ENCODE data around the gene LDB1.
A peak's percentile ranks its signal among the peaks of the same experiment; 100 is the strongest.

Gene LDB1

DNA sequence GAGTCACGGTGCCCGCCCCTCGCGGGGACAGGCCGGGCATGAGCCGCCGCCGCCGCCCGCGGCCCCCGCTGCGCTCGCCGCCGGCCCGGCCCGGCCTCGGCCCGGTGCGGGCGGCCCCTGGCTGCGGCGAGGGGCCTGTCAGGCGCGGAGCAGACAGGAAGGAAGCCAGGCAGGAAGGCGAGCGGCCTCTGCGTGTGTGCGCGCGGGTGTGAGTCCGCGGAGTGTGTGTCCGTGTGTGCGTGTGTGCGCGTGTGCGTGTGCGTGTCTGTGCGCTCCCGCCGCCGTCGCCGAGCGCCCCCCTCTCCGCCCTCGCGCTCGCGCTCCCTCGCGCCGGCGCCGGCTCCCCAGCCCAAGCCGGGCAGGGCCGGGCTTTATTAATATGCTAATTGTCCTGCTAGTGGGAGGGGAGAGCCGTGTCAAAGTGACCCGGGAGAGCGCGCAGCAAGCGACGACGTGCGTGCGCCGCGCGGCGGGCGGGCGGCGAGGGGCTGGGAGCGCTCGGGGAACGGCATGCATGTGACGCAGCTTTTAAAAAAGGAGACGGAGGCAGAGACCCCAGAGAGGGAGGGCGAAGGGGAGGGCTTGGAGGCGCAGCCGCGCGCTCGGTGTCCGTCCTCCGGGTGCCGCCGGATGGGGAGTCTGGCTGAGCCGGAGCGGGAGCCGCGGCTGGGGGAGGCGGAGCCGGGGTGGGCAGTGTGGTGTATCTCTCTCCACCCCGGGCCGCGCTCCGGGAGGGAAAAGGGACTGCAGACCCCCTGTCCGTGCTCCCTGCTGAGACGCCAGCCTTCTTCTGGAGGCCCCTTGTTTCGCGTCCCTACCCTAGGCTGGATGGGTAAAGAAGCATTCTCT is at the start of gene LDB1:
Gene LDB1, minus strand, starts transcription at position 227 of the 849 bp plus-strand sequence. CDS start 258 bp downstream, outside the sequence.
- peak in 1 of 2 experiments; percentile 67 for DNase-seq

- no peak for DNase-seq
Observed at GRCh38 chr10:102167861-102168260, 47.7 kb upstream of the LDB1 start.

DNA sequence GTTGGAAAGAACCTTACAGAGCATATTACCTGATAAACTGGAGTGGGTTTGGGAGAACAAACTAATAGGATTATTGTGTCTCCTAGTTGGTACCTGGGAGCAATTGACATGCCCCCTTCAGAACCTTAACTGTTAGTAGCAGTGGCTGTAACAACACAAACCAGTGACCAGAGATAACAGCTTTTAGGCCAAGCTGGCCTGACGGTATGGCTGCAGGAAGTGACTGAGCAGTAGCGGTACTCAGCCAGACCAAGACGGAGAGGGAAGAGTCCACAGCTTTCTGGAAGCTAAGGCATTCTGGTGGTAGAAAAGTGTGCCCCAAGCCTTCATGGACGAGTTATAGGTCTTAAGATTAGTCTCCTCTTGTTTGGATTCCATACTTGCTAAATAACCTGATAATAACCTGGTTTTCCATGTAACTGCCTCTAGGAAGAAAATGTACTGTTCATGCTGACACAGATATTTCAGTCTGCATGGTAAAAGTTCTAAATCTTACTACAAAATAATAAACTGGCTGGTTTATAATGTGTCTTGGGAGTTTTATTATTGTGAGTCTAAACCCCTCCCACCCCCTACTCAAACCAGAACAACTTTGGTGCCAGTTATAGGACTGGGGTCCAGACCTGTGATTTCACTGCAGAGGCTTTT is 43.3 kb upstream of the LDB1 start:
- no peak for DNase-seq

DNA sequence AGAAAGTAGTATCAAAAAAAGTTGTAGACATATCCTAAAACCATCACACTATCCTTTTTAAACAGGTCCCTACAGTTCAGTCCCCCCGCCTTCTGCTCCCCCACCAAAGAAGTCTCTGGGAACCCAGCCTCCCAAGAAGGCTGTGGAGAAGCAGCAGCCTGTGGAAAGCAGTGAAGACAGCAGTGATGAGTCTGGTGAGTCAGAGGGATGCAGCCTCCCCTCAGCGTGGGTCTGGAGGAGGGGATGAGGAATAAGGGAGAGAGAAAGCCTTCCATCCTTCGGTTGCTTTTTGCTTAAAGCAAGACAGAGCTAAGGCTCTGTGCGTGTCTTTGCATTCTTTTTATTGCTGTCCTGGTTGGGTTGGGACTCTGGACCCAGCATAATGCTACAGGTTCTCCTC is 39.7 kb upstream of the LDB1 start:
- DNase-seq: no peak

GRCh38 chr10:102159051-102159597 is 39.0 kb upstream of the LDB1 start:
- DNase-seq: no peak

DNA sequence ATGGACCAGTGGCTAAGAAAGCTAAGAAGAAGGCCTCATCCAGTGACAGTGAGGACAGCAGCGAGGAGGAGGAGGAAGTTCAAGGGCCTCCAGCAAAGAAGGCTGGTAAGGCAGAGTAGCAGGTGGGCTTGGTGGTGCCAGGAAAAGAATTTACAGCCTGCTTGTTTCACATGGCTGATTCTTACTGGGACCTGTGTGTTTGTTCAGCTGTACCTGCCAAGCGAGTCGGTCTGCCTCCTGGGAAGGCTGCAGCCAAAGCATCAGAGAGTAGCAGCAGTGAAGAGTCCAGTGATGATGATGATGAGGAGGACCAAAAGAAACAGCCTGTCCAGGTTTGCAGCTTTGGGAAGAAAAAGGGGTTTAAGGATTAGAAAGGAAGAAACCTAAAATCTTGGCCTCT is 37.1 kb upstream of the LDB1 start:
- DNase-seq: no peak

DNA sequence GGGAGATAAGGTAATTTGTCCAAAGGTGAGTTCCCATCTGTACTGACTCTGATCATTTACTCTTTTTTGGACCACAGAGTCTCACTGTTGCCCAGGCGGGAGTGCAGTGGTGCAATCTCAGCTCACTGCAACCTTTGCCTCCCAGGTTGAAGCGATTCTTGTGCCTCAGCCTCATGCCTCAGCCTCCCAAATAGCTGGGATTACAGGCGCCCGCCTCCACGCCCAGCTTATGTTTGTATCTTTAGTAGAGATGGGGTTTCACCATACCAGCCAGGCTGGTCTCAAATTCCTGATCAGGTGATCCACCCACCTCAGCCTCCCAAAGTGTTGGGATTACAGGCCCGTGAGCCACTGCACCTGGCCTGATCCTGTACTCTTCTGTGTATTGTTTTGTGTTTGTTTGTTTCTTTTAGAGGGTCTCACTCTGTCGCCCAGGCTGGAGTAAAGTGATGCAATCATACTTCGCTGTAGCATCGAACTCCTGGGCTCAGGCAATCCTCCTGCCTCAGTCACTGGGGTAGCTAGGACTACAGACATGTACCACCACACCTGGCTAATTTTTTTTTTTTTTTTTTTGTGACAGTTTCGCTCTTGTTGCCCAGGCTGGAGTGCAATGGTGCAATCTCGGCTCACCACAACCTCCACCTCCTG is 34.4 kb upstream of the LDB1 start:
- no peak for DNase-seq

- no peak for DNase-seq
Observed at GRCh38 chr10:102153093-102153620, 33.0 kb upstream of the LDB1 start.

DNA sequence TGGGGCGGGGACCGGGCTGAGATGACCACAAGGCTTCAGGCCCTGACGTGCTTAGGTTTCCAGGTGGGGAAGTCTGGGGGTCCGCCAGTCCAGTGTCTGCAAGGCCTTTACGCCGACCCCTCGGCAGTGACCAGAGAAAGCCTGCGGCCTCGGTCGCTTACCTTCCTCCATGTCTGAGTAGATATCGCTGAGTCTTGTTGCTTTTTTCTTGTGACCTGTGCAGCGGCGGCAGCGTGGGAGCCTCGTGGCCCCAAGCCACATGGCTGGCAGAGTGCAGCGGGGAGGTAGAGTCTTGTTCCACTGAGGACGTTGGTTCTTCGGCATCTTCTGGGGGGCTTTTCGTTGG is 32.4 kb upstream of the LDB1 start:
- no peak for DNase-seq

GRCh38 chr10:102151774-102152544 is 31.8 kb upstream of the LDB1 start, which contains the start of gene NOLC1:
Gene NOLC1 (plus strand): TSS chr10:102152389. CDS start chr10:102152411, 22 bp downstream.
- peak; percentile 77 to 91 for DNase-seq

- DNase-seq: no peak
Observed at GRCh38 chr10:102150970-102151773, 31.0 kb upstream of the LDB1 start.

DNA sequence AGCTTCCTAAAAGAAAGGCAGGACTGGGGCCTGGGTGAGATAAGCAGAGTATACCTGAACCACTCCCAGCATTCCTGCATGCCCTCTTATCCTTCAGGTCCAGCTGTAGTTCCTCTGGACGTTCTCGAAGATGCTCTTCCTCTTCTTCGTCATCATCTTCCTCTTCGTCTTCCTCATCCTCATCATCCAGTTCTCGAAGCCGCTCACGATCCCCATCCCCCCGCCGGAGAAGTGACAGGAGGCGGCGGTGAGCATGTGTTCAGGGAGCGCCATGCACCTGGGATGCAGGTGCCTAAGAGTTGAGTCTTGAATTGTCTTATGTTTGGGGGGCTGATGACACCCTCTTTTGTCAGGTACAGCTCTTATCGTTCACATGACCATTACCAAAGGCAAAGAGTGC is 28.1 kb upstream of the LDB1 start:
- no peak for DNase-seq

DNA sequence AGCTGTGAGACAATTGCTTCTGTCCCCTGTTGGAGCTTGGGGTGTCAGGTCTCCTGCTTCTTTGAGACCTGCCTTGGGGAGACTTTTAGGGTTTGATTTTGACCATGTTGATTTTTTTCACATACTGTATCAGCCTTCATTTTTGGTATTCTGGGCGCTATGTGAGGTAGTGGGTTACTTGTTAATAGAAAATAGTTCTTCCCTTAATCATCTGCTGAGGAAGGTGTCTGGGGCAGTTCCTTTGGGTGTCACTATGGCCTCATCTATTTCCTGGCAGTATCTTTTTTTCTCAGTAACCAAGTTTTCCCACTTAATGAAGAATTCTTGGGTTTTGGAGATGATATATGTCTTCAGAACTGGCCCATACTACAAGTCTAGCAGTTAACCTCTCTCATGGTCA is 27.4 kb upstream of the LDB1 start:
- DNase-seq: no peak

- DNase-seq: no peak
Observed at GRCh38 chr10:102146971-102147428, 26.8 kb upstream of the LDB1 start.

- DNase-seq: no peak
Observed at GRCh38 chr10:102141583-102142107, 21.5 kb upstream of the LDB1 start.

DNA sequence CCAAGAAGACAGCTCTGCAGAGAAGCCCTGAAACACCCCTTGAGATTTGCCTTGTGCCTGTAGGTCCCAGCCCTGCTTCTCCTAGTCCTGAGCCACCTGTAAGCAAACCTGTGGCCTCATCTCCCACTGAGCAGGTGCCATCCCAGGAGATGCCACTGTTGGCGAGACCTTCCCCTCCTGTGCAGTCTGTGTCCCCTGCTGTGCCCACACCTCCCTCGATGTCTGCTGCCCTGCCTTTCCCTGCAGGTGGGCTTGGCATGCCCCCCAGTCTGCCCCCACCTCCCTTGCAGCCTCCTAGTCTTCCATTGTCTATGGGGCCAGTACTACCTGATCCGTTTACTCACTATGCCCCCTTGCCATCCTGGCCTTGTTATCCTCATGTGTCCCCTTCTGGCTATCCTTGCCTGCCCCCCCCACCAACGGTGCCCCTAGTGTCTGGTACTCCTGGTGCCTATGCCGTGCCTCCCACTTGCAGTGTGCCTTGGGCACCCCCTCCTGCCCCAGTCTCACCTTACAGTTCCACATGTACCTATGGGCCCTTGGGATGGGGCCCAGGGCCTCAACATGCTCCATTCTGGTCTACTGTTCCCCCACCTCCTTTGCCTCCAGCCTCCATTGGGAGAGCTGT is 20.9 kb upstream of the LDB1 start:
- DNase-seq: no peak

- DNase-seq: no peak
Observed at GRCh38 chr10:102140218-102140617, 20.1 kb upstream of the LDB1 start.

- no peak for DNase-seq
Observed at GRCh38 chr10:102139281-102140110, 19.3 kb upstream of the LDB1 start.

DNA sequence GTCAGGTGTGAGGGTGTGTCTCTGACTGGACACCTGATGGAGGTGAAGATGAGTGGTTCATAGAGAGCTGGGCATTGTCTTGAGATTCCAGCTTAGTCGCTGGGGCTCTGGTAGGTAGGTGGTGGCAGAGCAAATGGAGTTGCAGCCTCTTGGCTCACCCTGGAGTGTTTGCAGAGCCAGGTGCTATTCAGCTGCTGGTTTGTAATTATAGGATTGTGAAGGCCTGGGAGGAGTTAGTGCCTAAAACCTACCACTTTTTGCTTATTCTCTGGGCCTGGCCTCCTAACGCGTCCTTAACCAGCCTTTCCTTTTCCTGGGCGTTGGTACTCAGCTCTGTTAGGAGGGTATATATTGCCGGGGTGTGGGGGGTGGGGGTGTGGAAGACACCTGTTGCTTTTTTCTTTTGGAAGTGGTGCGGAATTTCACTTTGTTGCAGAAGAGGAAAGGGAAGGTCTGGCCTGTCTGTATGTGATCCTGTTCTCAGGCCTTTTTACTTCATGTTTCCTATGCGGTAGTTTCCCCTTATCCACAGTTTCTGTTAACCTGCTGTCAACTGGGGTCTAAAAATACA is 15.9 kb upstream of the LDB1 start:
- no peak for DNase-seq

Data from NCI-H524 (cell line).